IPS-11a (cell line): Measurements from ENCODE around the gene PGK1.

Source experiments
- H3K4me3 ChIP-seq: one replicate; pipeline ENCODE4 v1.5.1; 2013; ENCODE audit warnings: low read depth, low read length, control low read depth

The PGK1 gene

GRCh38 chrX:78165425-78165824 lies 61.4 kb downstream of the PGK1 start:
- no peak overlapping the region for H3K4me3 ChIP-seq

DNA sequence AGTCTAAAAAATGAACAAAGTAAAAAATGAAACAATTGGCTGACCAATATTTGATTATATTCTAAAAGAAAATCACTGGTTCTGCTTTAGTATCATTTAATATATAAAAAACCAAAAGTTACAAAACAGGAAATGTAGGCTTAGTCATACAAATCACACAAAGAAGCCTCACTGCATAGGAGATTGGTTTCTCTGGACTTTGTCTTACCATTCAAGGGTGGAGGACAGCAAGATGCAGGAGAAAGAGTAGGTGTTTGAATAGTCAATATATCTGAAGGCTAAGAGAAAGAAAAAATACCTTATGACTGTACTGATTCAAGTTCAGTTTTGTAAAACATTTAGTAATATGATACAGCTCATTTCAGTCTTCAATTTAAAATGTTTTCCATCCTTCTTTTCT lies 64.0 kb downstream of the PGK1 start:
- H3K4me3 ChIP-seq: no peak overlapping the region
